Stimulated activated CD4-positive, alpha-beta T cell treated with anti-CD3 and anti-CD28 coated beads, Interleukin-2, amount 100 ng/mL, for 24 hours (primary cell): Measurements from ENCODE around the gene FZD10.

Experiments used
- DNase-seq, 2 donors: peaks; one replicate each; pipeline ENCODE4 v3.0.0-alpha.2; 2020

FZD10 gene

GRCh38 chr12:130183585-130184370 lies 21.5 kb downstream of the FZD10 start:
- no peak for DNase-seq

- DNase-seq = no peak
Measured at GRCh38 chr12:130184404-130185090, 22.3 kb downstream of the FZD10 start.

- DNase-seq = no peak
Measured at GRCh38 chr12:130185455-130186391, 23.5 kb downstream of the FZD10 start.

- DNase-seq = no peak
Measured at GRCh38 chr12:130186651-130187268, 24.5 kb downstream of the FZD10 start.

GRCh38 chr12:130192642-130193345 lies 30.5 kb downstream of the FZD10 start:
- DNase-seq = no peak

GRCh38 chr12:130194154-130194553 lies 31.9 kb downstream of the FZD10 start:
- no peak for DNase-seq

GRCh38 chr12:130195369-130195768 lies 33.1 kb downstream of the FZD10 start:
- no peak for DNase-seq

- no peak for DNase-seq
Measured at GRCh38 chr12:130195776-130196175, 33.5 kb downstream of the FZD10 start.

- DNase-seq = no peak
Measured at GRCh38 chr12:130196827-130197226, 34.6 kb downstream of the FZD10 start.

- no peak for DNase-seq
Measured at GRCh38 chr12:130198026-130198662, 35.9 kb downstream of the FZD10 start.

- DNase-seq = no peak
Measured at GRCh38 chr12:130198663-130199060, 36.4 kb downstream of the FZD10 start.

GRCh38 chr12:130199581-130200390 lies 37.5 kb downstream of the FZD10 start:
- DNase-seq = no peak

GRCh38 chr12:130200445-130200844 lies 38.2 kb downstream of the FZD10 start:
- DNase-seq = no peak

- DNase-seq = no peak
Measured at GRCh38 chr12:130201037-130201436, 38.8 kb downstream of the FZD10 start.

- no peak for DNase-seq
Measured at GRCh38 chr12:130202201-130202600, 39.9 kb downstream of the FZD10 start.

GRCh38 chr12:130203151-130203550 lies 40.9 kb downstream of the FZD10 start:
- no peak for DNase-seq

GRCh38 chr12:130204541-130204953 lies 42.3 kb downstream of the FZD10 start:
- DNase-seq = no peak

GRCh38 chr12:130205495-130205894 lies 43.2 kb downstream of the FZD10 start:
- no peak for DNase-seq

GRCh38 chr12:130212384-130212989 lies 50.2 kb downstream of the FZD10 start:
- DNase-seq = no peak

GRCh38 chr12:130213249-130213648 lies 51.0 kb downstream of the FZD10 start:
- no peak for DNase-seq
